Stimulated activated CD8-positive, alpha-beta memory T cell treated with anti-CD3 and anti-CD28 coated beads, Interleukin-15, amount 100 ng/mL, for 24 hours (primary cell): ENCODE measurements around the gene PRAF2.

Experiments used
- DNase-seq: peaks from one replicate; pipeline ENCODE4 v3.0.0-alpha.2; 2020; ENCODE audit warnings: low read depth

Gene PRAF2

GRCh38 chrX:49041744-49042580 lies 31.8 kb downstream of the PRAF2 start:
- no peak for DNase-seq

- DNase-seq = no peak
Measured at GRCh38 chrX:49040376-49040955, 33.3 kb downstream of the PRAF2 start.

- no peak for DNase-seq
Measured at GRCh38 chrX:49039598-49040375, 34.0 kb downstream of the PRAF2 start.

- no peak for DNase-seq
Measured at GRCh38 chrX:49037883-49038475, 35.8 kb downstream of the PRAF2 start.

GRCh38 chrX:49030283-49030682 lies 43.5 kb downstream of the PRAF2 start:
- DNase-seq = no peak

- no peak for DNase-seq
Measured at GRCh38 chrX:49029876-49030275, 43.9 kb downstream of the PRAF2 start.
